Gastrocnemius medialis (tissue), 4 donors: ENCODE measurements around the gene FCER2. TPM values are rescaled to one million over a fixed set of nuclear protein-coding genes. Genes with fewer than 3 reads are reported as not detected.

Experiments used
- ATAC-seq, 2 donors: fragments of 150-250 bp; one replicate each; pipeline ENCODE4 v1.9.1; 2016
- DNase-seq, 2 donors: peaks; one replicate each; pipeline ENCODE4 v3.0.0-alpha.2; 2019
- H3K27ac ChIP-seq, 4 donors: fragments of 200-600 bp; sonication (generic); 1 replicate in 1 of 4; 2 replicates in 3 of 4; pipeline ENCODE4 v1.5.1; 2016 to 2018; ENCODE audit warnings: mild to moderate bottlenecking in 2 of 4, moderate library complexity in 1 of 4
- H3K27me3 ChIP-seq, 3 donors: fragments of 200-600 bp; sonication (generic) in 2 of 3; 1 replicate in 1 of 3; 2 replicates in 2 of 3; pipeline versions ENCODE4 v1.5.1 to v1.6.0; 2016 to 2019; ENCODE audit warnings: mild to moderate bottlenecking in 1 of 3, moderate library complexity in 1 of 3
- H3K36me3 ChIP-seq, 2 donors: fragments of 200-600 bp; sonication (generic) in 1 of 2; one replicate each; pipeline ENCODE4 v1.5.1; 2017 to 2018
- H3K4me1 ChIP-seq, 2 donors: fragments of 200-600 bp; sonication (generic) in 1 of 2; one replicate each; pipeline ENCODE4 v1.5.1; 2016 to 2017; ENCODE audit warnings: mild to moderate bottlenecking in 2 of 2
- H3K4me3 ChIP-seq, 4 donors: fragments of 200-600 bp; sonication (generic) in 3 of 4; 1 replicate in 1 of 4; 2 replicates in 3 of 4; pipeline ENCODE4 v1.5.1; 2016 to 2019; ENCODE audit warnings: mild to moderate bottlenecking in 2 of 4
- H3K9me3 ChIP-seq, 3 donors: fragments of 200-600 bp; sonication (generic) in 2 of 3; 1 replicate in 1 of 3; 2 replicates in 2 of 3; pipeline ENCODE4 v1.5.1; 2016 to 2019
- POLR2A ChIP-seq, 2 donors: fragments of 450-650 bp; IDR thresholded peaks; one replicate each; pipeline ENCODE4 v1.6.1; 2017; ENCODE audit warnings: antibody characterized with exemption in 2 of 2, mild to moderate bottlenecking in 2 of 2, moderate library complexity in 2 of 2
- in situ Hi-C, 4 donors: fragments of 200-750 bp; cut with MboI; loops; one replicate each; pipeline versions ENCODE4 v1.15.0 to v1.8.0; 2017; ENCODE audit warnings: low sequenced_read_pairs in 4 of 4
- intact Hi-C: fragments of 100-400 bp; cut with DNase I; formaldehyde crosslinking; loops from one replicate; pipeline ENCODE4 v1.15.1; 2023; ENCODE audit warnings: low total_unique reads
- total RNA-seq, 4 donors: library from RNA; depleted of rRNA; stranded (reverse); fragments of >200 nt; gene quantifications; one replicate each; pipeline versions ENCODE4 v1.1.0 to v1.2.3, GENCODE V29; 2016
- TF ChIP-seq, protein P1 (sequence below), 5 experiments: fragments of 450-650 bp in 3 of 5; fragments of 200-600 bp in 2 of 5; sonication (generic) in 2 of 5; IDR thresholded peaks in 4 of 5; conservative IDR thresholded peaks in 1 of 5; 1 replicate in 4 of 5; 2 replicates in 1 of 5; pipeline ENCODE4 v1.5.1; 2016 to 2019; ENCODE audit warnings: antibody characterized with exemption in 5 of 5, mild to moderate bottlenecking in 3 of 5, moderate library complexity in 3 of 5

The FCER2 gene
- total RNA-seq, 4 donors from 2014 or later: not detected

DNA sequence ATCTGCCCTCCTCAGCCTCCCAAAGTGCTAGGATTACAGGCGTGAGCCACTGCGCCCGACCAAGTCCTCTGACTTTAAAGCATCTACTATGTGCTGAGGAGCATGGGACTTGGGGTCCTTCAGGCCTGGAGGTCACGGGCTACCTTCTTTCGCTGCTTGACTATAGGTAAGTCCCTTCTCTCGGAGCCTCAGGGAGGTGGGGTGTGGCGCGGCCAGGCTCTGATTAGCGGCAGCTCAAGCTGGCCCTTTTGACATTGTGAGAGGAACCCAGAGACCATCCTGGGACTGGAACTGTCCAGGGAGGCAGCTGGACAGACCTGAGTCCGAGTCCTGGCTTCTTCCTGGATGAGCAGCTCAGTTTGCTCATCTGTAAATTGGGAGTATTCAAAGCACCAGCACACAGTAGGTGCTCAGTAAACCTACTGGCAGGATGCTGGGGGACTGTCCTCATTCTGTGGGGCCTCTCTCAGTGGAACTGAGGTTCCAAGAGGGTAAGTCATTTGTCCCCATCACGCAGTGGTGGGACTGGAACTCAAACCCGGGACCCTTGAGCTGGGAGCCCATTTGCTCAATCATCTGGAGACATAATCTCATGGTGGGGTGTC, 780 bp downstream of the FCER2 start:
- Histone ChIP-seq H3K4me3 (no peak overlapping the region), H3K27ac (no peak overlapping the region), H3K36me3 (no peaks in the 10 kb centered on the region), H3K4me1 (no peaks in the 10 kb centered on the region), H3K9me3 (no peaks in the 10 kb centered on the region), H3K27me3 (peaks cover 0 to 22% (median 13%) of the 10 kb centered on the region in 3 donors)
- DNase-seq (no peak), ATAC-seq (no peak)
- in situ Hi-C loops (no loop called here), intact Hi-C loops (no loop called here)
- TF ChIP-seq POLR2A (IDR thresholded peaks at IDR 0.05): no peak
- TF ChIP-seq, protein P1, sequence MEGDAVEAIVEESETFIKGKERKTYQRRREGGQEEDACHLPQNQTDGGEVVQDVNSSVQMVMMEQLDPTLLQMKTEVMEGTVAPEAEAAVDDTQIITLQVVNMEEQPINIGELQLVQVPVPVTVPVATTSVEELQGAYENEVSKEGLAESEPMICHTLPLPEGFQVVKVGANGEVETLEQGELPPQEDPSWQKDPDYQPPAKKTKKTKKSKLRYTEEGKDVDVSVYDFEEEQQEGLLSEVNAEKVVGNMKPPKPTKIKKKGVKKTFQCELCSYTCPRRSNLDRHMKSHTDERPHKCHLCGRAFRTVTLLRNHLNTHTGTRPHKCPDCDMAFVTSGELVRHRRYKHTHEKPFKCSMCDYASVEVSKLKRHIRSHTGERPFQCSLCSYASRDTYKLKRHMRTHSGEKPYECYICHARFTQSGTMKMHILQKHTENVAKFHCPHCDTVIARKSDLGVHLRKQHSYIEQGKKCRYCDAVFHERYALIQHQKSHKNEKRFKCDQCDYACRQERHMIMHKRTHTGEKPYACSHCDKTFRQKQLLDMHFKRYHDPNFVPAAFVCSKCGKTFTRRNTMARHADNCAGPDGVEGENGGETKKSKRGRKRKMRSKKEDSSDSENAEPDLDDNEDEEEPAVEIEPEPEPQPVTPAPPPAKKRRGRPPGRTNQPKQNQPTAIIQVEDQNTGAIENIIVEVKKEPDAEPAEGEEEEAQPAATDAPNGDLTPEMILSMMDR (IDR thresholded peaks at IDR 0.05 in 4 of 5, conservative IDR thresholded peaks at IDR 0.05 in 1 of 5): no peak

DNA sequence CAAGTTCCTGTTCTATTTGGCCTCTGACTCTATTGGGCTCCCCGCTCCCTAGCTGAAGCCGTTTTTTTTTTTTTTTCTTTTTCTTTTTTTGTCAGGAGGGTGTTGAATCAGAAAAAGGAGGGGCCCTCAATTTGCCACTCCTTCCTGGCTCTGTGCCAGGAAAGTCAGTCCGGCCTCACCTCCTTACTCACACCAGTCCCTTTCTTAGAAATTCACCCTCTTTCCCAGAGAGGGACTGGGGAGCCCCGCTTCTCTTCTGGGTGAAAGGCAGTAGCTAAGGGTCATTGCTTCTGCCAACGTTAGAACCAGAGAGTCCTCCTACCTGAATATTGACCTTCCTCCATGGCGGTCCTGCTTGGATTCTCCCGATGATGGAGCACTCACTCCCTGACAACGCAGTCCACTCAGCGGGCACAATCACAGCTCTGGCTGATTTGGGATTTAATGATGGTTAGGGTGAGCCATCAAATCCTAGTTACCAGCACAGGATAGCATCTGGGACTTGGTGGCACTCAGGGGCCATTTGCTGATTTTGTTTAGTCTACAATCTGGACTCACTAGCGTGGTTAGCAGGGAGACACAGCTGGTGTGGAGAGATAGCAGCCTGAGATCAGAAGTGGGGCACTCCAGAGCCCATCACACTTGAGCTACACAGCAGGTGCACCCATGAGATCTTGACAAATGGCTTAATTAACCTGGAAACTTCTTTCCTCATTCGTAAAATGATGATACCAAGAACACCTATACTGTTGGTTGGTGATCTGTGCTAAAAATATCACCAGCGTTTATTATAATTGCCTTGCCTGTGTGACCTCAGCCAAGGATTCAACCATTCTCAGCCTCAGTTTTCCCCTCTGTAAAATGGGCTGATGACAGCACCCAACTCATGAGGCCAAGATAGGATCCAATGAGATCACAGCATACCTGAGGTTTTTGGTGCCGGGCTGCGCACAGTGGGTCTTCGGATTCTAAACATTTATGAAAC, 2.2 kb downstream of the FCER2 start:
- H3K4me1 ChIP-seq: no peaks in the 10 kb centered on the region
- in situ Hi-C loops (no loop called here), intact Hi-C loops (no loop called here)
- peaks cover 0 to 22% (median 17%) of the 10 kb centered on the region in 3 donors for H3K27me3 ChIP-seq
- H3K36me3 ChIP-seq: no peaks in the 10 kb centered on the region
- no peak for TF ChIP-seq POLR2A (IDR thresholded peaks at IDR 0.05)
- TF ChIP-seq, protein P1 (IDR thresholded peaks at IDR 0.05 in 4 of 5, conservative IDR thresholded peaks at IDR 0.05 in 1 of 5): no peak
- H3K27ac ChIP-seq: no peak overlapping the region
- DNase-seq (no peak), ATAC-seq (no peak)
- no peak overlapping the region for H3K4me3 ChIP-seq
- no peaks in the 10 kb centered on the region for H3K9me3 ChIP-seq

DNA sequence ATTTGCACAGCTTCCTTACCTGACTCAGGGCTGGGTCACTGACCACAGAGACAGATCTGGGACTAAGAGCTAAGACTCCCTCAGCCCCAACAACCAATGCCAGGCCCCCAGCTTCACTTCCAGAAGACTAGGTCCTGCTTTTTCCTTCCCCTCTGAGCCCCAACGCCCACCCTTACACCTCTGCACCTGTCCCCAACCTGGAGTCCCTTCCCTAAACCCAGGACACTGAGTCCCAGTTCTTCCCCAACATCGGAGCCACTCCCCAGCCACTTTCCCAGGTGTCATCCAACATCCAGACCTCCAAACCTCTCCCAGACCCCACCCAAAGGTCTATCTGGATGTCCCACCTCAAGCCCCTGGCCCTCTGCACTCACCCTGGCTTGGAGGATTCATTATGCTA, 2.9 kb downstream of the FCER2 start:
- peaks cover 0 to 22% (median 17%) of the 10 kb centered on the region in 3 donors for H3K27me3 ChIP-seq

DNA sequence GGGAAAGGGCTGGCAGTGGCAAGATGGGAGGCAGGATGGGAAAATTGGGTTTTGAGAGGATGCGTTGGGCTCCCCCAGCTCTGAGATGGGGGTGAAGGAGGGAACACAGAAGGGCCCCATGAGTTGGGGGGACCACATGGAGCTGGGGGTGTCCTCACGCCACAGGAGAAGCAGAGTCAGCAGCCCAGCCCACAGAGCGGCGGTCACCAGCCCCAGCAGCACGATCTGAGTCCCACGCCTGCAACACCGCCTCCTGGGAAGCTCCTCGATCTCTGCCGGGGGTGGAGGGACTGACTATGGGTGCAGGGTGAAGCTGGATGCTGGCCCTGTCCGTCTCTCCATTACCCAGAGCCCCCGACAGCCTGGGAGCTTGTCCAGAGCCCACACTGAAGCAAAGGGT, 3.3 kb downstream of the FCER2 start:
- intact Hi-C loops (no loop called here), in situ Hi-C loops (no loop called here)
- DNase-seq (no peak), ATAC-seq (no peak)
- Histone ChIP-seq H3K4me1 (no peaks in the 10 kb centered on the region), H3K9me3 (no peaks in the 10 kb centered on the region), H3K27ac (no peak overlapping the region), H3K4me3 (no peak overlapping the region), H3K36me3 (no peaks in the 10 kb centered on the region), H3K27me3 (peaks cover 0 to 22% (median 17%) of the 10 kb centered on the region in 3 donors)
- no peak for TF ChIP-seq POLR2A (IDR thresholded peaks at IDR 0.05)
- TF ChIP-seq, protein P1 (IDR thresholded peaks at IDR 0.05 in 4 of 5, conservative IDR thresholded peaks at IDR 0.05 in 1 of 5): no peak

More for the DNA sequence above, 2.9 kb downstream of the FCER2 start:
- no peak overlapping the region for H3K27ac ChIP-seq
- intact Hi-C loops: no loop called here
- no peaks in the 10 kb centered on the region for H3K36me3 ChIP-seq
- in situ Hi-C loops: no loop called here
- DNase-seq (no peak), ATAC-seq (no peak)
- H3K9me3 ChIP-seq: no peaks in the 10 kb centered on the region
- no peak overlapping the region for H3K4me3 ChIP-seq
- no peaks in the 10 kb centered on the region for H3K4me1 ChIP-seq
- TF ChIP-seq, protein P1 (IDR thresholded peaks at IDR 0.05 in 4 of 5, conservative IDR thresholded peaks at IDR 0.05 in 1 of 5): no peak
